ENCODE results near the gene CA7. TPM values are rescaled to one million over a fixed set of nuclear protein-coding genes. Genes with fewer than 3 reads are reported as not detected.
A peak's percentile ranks its signal among the peaks of the same experiment; 100 is the strongest.

CA7 gene
- total RNA-seq, 4 donors from 2014 or later: 0.33 TPM; not detected in 3

DNA sequence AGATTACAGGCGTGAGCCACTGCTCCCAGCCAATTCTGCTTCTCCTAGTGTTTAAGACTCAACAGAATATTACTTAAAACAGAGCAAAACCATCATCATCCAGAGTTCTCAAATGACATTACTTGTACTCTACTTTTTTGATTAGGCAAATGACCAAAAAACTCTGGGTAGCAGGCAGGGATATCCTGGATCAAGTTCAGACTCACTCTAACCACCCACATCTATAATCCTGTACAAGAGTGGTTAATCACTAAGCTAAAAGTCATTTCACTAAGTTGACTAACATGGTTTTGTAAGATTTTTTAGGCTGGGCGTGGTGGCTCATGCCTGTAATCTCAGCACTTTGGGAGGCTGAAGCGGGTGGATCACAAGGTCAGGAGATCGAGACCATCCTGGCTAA is 20.2 kb upstream of the CA7 start:
- Histone ChIP-seq H3K4me3 (no peak overlapping the region), H3K27ac (replicated peaks in 1 of 4) (no peak overlapping the region), H3K36me3 (peaks cover 21 to 94% (median 76%) of the 10 kb centered on the region in 4 donors), H3K9me3 (no peaks in the 10 kb centered on the region), H3K27me3 (no peaks in the 10 kb centered on the region), H3K4me1 (peaks cover 0 to 21% (median 10%) of the 10 kb centered on the region in 4 donors)
- DNase-seq (ENCODE audit: extremely low spot score): no peak
- WGBS: 90% methylated on average over 4 of the region's 4 CpGs
- intact Hi-C loops (cut with DNase I): no loop called here
- TF ChIP-seq EP300 (IDR thresholded peaks at IDR 0.05): no peak
- TF ChIP-seq POLR2AphosphoS5 (IDR thresholded peaks at IDR 0.05): no peak
- TF ChIP-seq POLR2A (IDR thresholded peaks at IDR 0.05; ENCODE audit: low read depth): no peak
- TF ChIP-seq CTCF (IDR thresholded peaks at IDR 0.05): no peak

DNA sequence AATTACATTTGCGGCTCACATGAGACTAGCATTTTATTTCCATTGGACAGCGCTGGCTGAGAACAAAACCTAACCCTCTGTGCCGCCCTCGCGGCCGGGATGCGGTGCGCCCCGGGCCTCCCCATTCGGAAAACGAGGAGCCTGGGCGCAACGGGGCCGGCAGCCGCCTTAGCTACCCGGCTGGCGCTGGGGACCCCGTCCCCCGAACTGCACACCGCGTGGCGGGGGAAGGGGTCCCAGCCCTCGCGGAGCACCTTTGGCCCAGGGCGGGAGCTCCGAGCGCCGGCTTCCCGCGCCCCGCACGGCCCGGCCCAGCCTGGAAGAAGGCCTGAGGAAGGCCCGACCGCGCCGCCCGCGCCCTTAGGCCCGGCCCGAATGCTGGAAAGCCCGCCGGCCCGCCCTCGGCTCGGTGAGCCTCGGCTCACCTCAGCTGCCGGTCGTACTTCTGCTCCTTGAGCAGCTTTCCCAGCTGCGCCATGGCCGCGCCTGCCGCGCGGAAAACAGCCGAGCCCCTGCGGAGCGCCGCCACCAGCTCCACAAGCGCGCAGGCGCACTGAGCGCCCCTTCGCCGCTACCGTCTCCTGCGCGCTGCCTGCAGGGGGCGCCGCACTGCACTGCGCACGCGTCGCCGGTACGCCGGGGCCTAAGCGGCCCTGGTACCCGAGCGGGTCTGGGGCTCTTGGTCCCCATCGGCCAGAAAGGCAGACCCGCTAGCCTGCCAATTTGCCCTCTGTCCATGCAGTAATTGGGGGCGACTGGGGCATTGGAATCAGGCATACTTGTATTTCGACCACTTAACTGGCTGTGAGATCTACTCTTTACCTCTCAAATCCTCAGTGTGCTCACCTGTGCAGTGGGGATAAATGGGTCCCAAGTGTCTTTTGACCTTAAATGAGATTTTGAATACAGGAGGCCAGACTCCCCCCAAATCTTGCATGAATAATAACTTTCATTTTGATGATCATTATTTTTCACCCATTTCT is 13.5 kb upstream of the CA7 start, which contains the start of gene NAE1:
Gene NAE1 (minus strand): TSS at position 555 of the 983 bp plus-strand sequence. CDS start 77 bp downstream, at position 478.
- TF ChIP-seq POLR2A (IDR thresholded peaks at IDR 0.05; ENCODE audit: low read depth): peak; percentile 59
- TF ChIP-seq EP300 (IDR thresholded peaks at IDR 0.05): no peak
- peak; percentile 94 to 99 (median 96) for TF ChIP-seq CTCF (IDR thresholded peaks at IDR 0.05)
- peak; percentile 89 to 96 for TF ChIP-seq POLR2AphosphoS5 (IDR thresholded peaks at IDR 0.05)
- WGBS: 3% methylated on average over 16 of the region's 84 CpGs
- Histone ChIP-seq H3K36me3 (peaks cover 0 to 29% (median 17%) of the 10 kb centered on the region in 4 donors), H3K9me3 (no peaks in the 10 kb centered on the region), H3K27ac (replicated peaks in 1 of 4) (peak within 1 kb of the TSS; percentile 89 to 96 (median 92)), H3K4me1 (peaks cover 10 to 36% (median 25%) of the 10 kb centered on the region in 4 donors), H3K27me3 (no peaks in the 10 kb centered on the region), H3K4me3 (peak within 1 kb of the TSS; percentile 78 to 96 (median 84))
- intact Hi-C loops (cut with DNase I): loop anchor here (2.0 kb wide), 1 partner anchor 36 kb away; no protein-coding TSS in a partner anchor
- DNase-seq (ENCODE audit: extremely low spot score): no peak

- Histone ChIP-seq H3K27me3 (no peaks in the 10 kb centered on the region), H3K4me3 (no peak overlapping the region), H3K27ac (replicated peaks in 1 of 4) (no peak overlapping the region), H3K4me1 (peaks cover 10 to 32% (median 25%) of the 10 kb centered on the region in 4 donors), H3K36me3 (peaks cover 0 to 15% (median 4%) of the 10 kb centered on the region in 4 donors), H3K9me3 (no peaks in the 10 kb centered on the region)
- DNase-seq (ENCODE audit: extremely low spot score): no peak
- TF ChIP-seq POLR2A (IDR thresholded peaks at IDR 0.05; ENCODE audit: low read depth) (no peak), EP300 (IDR thresholded peaks at IDR 0.05) (no peak)
- intact Hi-C loops (cut with DNase I): no loop called here
- 84% methylated on average over 3 of the region's 3 CpGs for WGBS
Measured at GRCh38 chr16:66832190-66832589, 12.0 kb upstream of the CA7 start.

GRCh38 chr16:66832661-66833305 is 11.4 kb upstream of the CA7 start:
- intact Hi-C loops (cut with DNase I): no loop called here
- no peaks in the 10 kb centered on the region for H3K9me3 ChIP-seq
- H3K27me3 ChIP-seq: no peaks in the 10 kb centered on the region
- peaks cover 10 to 27% (median 25%) of the 10 kb centered on the region in 4 donors for H3K4me1 ChIP-seq
- TF ChIP-seq POLR2A (IDR thresholded peaks at IDR 0.05; ENCODE audit: low read depth) (no peak), POLR2AphosphoS5 (IDR thresholded peaks at IDR 0.05) (no peak), EP300 (IDR thresholded peaks at IDR 0.05) (no peak), CTCF (IDR thresholded peaks at IDR 0.05) (no peak)
- no peak overlapping the region for H3K27ac ChIP-seq (replicated peaks in 1 of 4)
- no peak overlapping the region for H3K4me3 ChIP-seq
- no peak for DNase-seq (ENCODE audit: extremely low spot score)
- H3K36me3 ChIP-seq: peaks cover 0 to 9% (median under 1%) of the 10 kb centered on the region in 4 donors
- WGBS: 84% methylated on average over 7 of the region's 7 CpGs

DNA sequence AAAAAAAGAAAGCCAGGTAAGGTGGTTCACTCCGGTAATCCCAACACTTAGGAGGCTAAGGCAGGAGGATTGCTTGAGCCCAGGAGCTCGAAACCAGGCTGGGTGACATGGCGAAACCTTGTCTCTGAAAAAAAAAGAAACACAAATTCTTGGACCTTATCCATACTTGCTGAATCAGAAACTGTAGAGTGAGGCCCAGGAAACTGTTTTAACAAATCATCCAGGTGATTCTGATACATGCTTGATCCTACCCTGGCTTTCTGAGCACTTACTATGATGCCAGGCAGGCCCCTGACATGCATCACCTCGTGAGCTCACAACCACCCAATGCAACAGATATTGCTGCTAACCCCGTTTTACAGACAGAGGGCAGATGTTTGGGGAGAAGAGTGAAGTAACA is 9.5 kb upstream of the CA7 start:
- Histone ChIP-seq H3K4me1 (peaks cover 3 to 8% (median 8%) of the 10 kb centered on the region in 4 donors), H3K4me3 (no peak overlapping the region), H3K9me3 (peaks cover 0 to 4% (median 0%) of the 10 kb centered on the region in 4 donors), H3K27me3 (no peaks in the 10 kb centered on the region), H3K27ac (replicated peaks in 1 of 4) (no peak overlapping the region), H3K36me3 (no peaks in the 10 kb centered on the region)
- DNase-seq (ENCODE audit: extremely low spot score): no peak
- WGBS: 95% methylated on average over 5 of the region's 5 CpGs
- no peak for TF ChIP-seq CTCF (IDR thresholded peaks at IDR 0.05)
- TF ChIP-seq POLR2AphosphoS5 (IDR thresholded peaks at IDR 0.05): no peak
- TF ChIP-seq POLR2A (IDR thresholded peaks at IDR 0.05; ENCODE audit: low read depth): no peak
- TF ChIP-seq EP300 (IDR thresholded peaks at IDR 0.05): no peak
- intact Hi-C loops (cut with DNase I): no loop called here
